Calu3 (cell line): Measurements from ENCODE around the gene AQP1. TPM values are rescaled to one million over a fixed set of nuclear protein-coding genes. Genes with fewer than 3 reads are reported as not detected.

Source experiments
- BruUV-seq: library from RNA; stranded (reverse); fragments of 400-500 nt; replicated peaks from 2 replicates; lab custom pipeline; 2021; lab: Mats Ljungman, UMichigan
- CTCF ChIA-PET: fragments of 300-600 bp; sonication (Branson Sonifier 250); formaldehyde crosslinking; loops from one replicate; lab custom pipeline; 2022; ENCODE audit warnings: antibody characterized with exemption; lab: Charles Lee
- DNase-seq: peaks from one replicate; pipeline ENCODE4 v3.0.0; 2022
- H3K27ac Mint-ChIP-seq: one replicate; pipeline ENCODE4 v1.8.0; 2022; ENCODE audit warnings: mixed read lengths; ENCODE audit not compliant: unreplicated experiment
- H3K27me3 Mint-ChIP-seq: one replicate; pipeline ENCODE4 v1.8.0; 2022; ENCODE audit warnings: mixed read lengths; ENCODE audit not compliant: unreplicated experiment
- H3K36me3 Mint-ChIP-seq: one replicate; pipeline ENCODE4 v1.8.0; 2022; ENCODE audit warnings: mild to moderate bottlenecking, moderate library complexity, mixed read lengths; ENCODE audit not compliant: insufficient read depth, unreplicated experiment
- H3K4me1 Mint-ChIP-seq: one replicate; pipeline ENCODE4 v1.8.0; 2022; ENCODE audit warnings: mild to moderate bottlenecking, low read depth, mixed read lengths; ENCODE audit not compliant: unreplicated experiment
- H3K4me3 Mint-ChIP-seq: one replicate; pipeline ENCODE4 v1.8.0; 2022; ENCODE audit warnings: mild to moderate bottlenecking, low read depth, moderate library complexity, mixed read lengths; ENCODE audit not compliant: unreplicated experiment
- H3K9me3 Mint-ChIP-seq: one replicate; pipeline ENCODE4 v1.8.0; 2022; ENCODE audit warnings: low read depth, mixed read lengths; ENCODE audit not compliant: unreplicated experiment
- CTCF ChIP-seq: fragments of 200-600 bp; IDR thresholded peaks from one replicate; pipeline ENCODE4 v1.8.0; 2022; ENCODE audit warnings: antibody characterized with exemption; ENCODE audit not compliant: unreplicated experiment
- intact Hi-C: fragments of 100-400 bp; cut with micrococcal nuclease; formaldehyde crosslinking; loops from one replicate; pipeline ENCODE4 v1.10.0; 2022; ENCODE audit not compliant: unreplicated experiment
- total RNA-seq: library from RNA; stranded (reverse); gene quantifications from 2 replicates; pipeline ENCODE4 v1.2.3, GENCODE V29; 2022

The AQP1 gene
- total RNA-seq, 1 experiment from 2014 or later = 1.7 TPM

DNA sequence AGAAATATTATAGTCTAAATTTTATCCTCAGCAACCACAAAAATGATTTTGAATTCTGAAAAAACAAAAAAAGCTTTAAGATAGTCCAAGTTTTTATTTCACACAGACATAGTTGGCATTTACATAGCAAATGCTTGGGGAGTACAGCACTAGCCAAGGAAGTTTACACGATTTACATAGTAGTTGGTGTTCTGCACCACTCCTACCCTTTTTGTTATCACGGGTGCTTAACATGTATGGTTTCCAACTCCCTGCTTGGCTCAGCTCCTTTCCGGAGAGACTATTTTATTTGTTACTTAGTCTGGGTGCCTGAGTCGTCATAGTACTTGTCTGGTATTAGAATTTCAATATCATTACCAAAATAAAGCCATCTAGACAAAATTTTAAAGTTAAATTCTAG lies 43.3 kb downstream of the AQP1 start:
- Mint-ChIP-seq H3K36me3 (no peaks in the 10 kb centered on the region), H3K27me3 (no peaks in the 10 kb centered on the region), H3K9me3 (peaks cover 17% of the 10 kb centered on the region), H3K4me3 (no peak overlapping the region), H3K27ac (no peak overlapping the region), H3K4me1 (peaks cover 11% of the 10 kb centered on the region)
- no peak for TF ChIP-seq CTCF
- no peak for DNase-seq
- intact Hi-C loops = no loop called here
- CTCF ChIA-PET = no interaction called here
- BruUV-seq = no TSS peak

- intact Hi-C loops = no loop called here
- Mint-ChIP-seq H3K36me3 (no peaks in the 10 kb centered on the region), H3K9me3 (peaks cover 20% of the 10 kb centered on the region), H3K4me1 (no peaks in the 10 kb centered on the region), H3K27me3 (no peaks in the 10 kb centered on the region), H3K4me3 (no peak overlapping the region), H3K27ac (no peak overlapping the region)
- TF ChIP-seq CTCF = no peak
- CTCF ChIA-PET = interaction anchor here (0.7 to 1.3 kb wide), 2 partner anchors 8 to 18 kb away, joined by 5 to 7 read pairs; no protein-coding TSS in a partner anchor
- no TSS peak for BruUV-seq
- no peak for DNase-seq
These were observed 45.1 kb downstream of the AQP1 start for GRCh38 chr7:30956704-30957103.

- peaks cover 3% of the 10 kb centered on the region for H3K9me3 Mint-ChIP-seq
- intact Hi-C loops = no loop called here
- no peak within 1 kb of the TSS for H3K27ac Mint-ChIP-seq
- peaks cover 23% of the 10 kb centered on the region for H3K27me3 Mint-ChIP-seq
- CTCF ChIA-PET = no interaction called here
- no TSS peak for BruUV-seq
- H3K4me1 Mint-ChIP-seq = no peaks in the 10 kb centered on the region
- no peak for DNase-seq
- no peak within 1 kb of the TSS for H3K4me3 Mint-ChIP-seq
- TF ChIP-seq CTCF = no peak
- H3K36me3 Mint-ChIP-seq = no peaks in the 10 kb centered on the region
These were observed 52.2 kb downstream of the AQP1 start, which contains the start of gene GHRHR for GRCh38 chr7:30963842-30964241. GHRHR (plus strand) TSS chr7:30963953; CDS start chr7:30964069, 116 bp downstream.

DNA sequence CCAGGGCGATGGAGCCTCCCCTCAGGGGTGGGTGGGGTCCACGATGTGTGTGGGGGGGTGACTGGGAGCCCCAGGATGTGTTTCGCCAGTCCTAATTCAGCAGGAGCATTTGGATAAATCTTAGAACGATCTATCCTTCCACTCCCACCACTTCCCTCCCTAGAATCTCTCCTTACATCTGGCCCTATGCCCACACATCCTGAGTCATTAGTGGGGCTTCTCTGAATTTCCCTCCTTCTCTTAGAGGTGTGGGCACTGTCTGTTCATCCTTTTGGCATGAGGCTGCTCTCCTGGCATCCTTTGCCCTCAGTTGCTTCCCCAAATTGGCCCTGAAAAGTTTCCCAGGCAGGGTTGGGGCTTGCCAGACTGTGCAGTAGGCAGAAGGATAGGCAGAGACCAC lies 53.7 kb downstream of the AQP1 start:
- H3K9me3 Mint-ChIP-seq = peaks cover 3% of the 10 kb centered on the region
- DNase-seq = no peak
- no peaks in the 10 kb centered on the region for H3K36me3 Mint-ChIP-seq
- BruUV-seq = no TSS peak
- H3K4me1 Mint-ChIP-seq = no peaks in the 10 kb centered on the region
- peaks cover 23% of the 10 kb centered on the region for H3K27me3 Mint-ChIP-seq
- intact Hi-C loops = no loop called here
- TF ChIP-seq CTCF = no peak
- no peak overlapping the region for H3K4me3 Mint-ChIP-seq
- CTCF ChIA-PET = no interaction called here
- H3K27ac Mint-ChIP-seq = no peak overlapping the region
